Urinary bladder (tissue), 4 donors: ENCODE data around the gene MET. TPM values are rescaled to one million over a fixed set of nuclear protein-coding genes. Genes with fewer than 3 reads are reported as not detected.
A peak's percentile ranks its signal among the peaks of the same experiment; 100 is the strongest.
"Not testable (repeated sequence)": the region's sequence is repeated elsewhere in the genome, so short reads cannot be mapped to it uniquely, and the experiment has no call there.

Experiments
- DNase-seq: peaks from one replicate; pipeline ENCODE4 v3.0.0-alpha.2; 2015; ENCODE audit errors: extremely low spot score
- H3K27ac ChIP-seq: one replicate; pipeline ENCODE4 v1.5.1; 2013; ENCODE audit warnings: low read depth, mild to moderate bottlenecking, moderate library complexity
- H3K36me3 ChIP-seq: one replicate; pipeline ENCODE4 v1.6.1; 2013; ENCODE audit warnings: mild to moderate bottlenecking, moderate library complexity; ENCODE audit not compliant: insufficient read depth
- H3K4me1 ChIP-seq: one replicate; pipeline ENCODE4 v1.6.1; 2013; ENCODE audit warnings: mild to moderate bottlenecking, moderate library complexity; ENCODE audit not compliant: insufficient read depth
- H3K4me3 ChIP-seq: one replicate; pipeline ENCODE4 v1.5.1; 2013; ENCODE audit warnings: low read depth, low read length
- WGBS: extraction: QIAGEN DNeasy Blood & Tissue Kit; methylation state at CpG from one replicate; pipeline ENCODE4 v1.1.7; 2013; 5-methylcytosine and 5-hydroxymethylcytosine counted together
- polyA plus RNA-seq: library from polyadenylated mRNA; stranded (reverse); fragments of 200-250 nt; gene quantifications from one replicate; pipeline ENCODE4 v1.2.3, GENCODE V29; 2013
- total RNA-seq: library from RNA; depleted of rRNA; stranded (reverse); fragments of >200 nt; gene quantifications from one replicate; pipeline ENCODE4 v1.2.3, GENCODE V29; 2014
- donor health status: healthy with polysubstance abuse.
- donor health status: healthy.

The MET gene
- total RNA-seq (24.3 TPM), polyA plus RNA-seq (8.0 TPM)

DNA sequence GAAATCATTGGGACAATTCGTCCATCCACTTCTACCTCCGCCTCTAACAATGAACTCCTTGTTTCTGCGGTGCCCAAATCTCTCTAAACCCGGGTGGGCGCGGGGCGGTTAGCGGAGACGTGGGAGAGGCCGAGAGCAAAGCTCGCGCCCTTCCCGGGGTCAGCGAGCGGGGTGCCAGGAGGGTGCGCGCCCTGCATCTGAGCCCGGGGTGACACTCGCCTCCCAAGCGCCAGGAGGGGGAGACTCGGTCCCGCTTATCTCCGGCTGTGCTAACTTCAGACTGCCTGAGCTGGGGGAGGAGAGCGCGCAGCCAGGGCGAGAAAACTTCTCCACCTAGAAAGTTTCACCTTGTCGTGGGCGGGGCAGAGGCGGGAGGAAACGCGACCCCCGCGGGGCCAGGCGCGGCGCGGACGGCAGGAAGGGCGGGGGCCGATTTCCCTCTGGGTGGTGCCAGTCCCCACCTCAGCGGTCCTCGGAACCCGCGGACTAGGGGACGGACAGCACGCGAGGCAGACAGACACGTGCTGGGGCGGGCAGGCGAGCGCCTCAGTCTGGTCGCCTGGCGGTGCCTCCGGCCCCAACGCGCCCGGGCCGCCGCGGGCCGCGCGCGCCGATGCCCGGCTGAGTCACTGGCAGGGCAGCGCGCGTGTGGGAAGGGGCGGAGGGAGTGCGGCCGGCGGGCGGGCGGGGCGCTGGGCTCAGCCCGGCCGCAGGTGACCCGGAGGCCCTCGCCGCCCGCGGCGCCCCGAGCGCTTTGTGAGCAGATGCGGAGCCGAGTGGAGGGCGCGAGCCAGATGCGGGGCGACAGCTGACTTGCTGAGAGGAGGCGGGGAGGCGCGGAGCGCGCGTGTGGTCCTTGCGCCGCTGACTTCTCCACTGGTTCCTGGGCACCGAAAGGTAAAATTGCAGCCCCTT, at the start of gene MET:
Gene MET (plus strand): TSS at position 516 of the 915 bp plus-strand sequence. CDS start 26,889 bp downstream, outside the sequence.
- peak within 1 kb of the TSS; percentile 52 for H3K27ac ChIP-seq
- under 1% methylated on average over 101 of the region's 101 CpGs for WGBS
- no peaks in the 10 kb centered on the region for H3K4me1 ChIP-seq
- H3K36me3 ChIP-seq: no peaks in the 10 kb centered on the region
- DNase-seq: peak; percentile 53
- H3K4me3 ChIP-seq: peak within 1 kb of the TSS; percentile 46

DNA sequence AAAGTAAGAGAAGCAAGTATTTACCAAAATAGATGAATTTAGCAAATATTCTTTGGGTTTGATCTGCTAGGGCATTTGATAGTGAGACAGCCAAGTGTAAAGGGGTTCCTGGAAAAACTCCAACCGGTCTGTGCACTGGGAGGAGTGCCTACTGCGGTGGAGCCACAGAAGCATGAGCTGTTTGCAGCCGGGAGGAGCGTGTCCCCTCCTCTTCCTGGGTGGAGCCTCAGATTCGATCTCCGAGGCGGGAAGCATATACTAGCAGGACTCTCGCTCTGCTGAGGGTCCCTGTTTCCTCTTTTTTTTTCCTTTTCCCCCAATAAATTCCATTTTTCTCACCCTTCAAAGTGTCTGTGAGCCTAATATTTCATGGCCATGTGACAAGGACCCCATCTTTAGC, 45.1 kb upstream of the MET start:
- no peak overlapping the region for H3K27ac ChIP-seq
- no peak for DNase-seq
- H3K36me3 ChIP-seq: no peaks in the 10 kb centered on the region
- 92% methylated on average over 8 of the region's 8 CpGs for WGBS
- no peak overlapping the region for H3K4me3 ChIP-seq
- no peaks in the 10 kb centered on the region for H3K4me1 ChIP-seq

DNA sequence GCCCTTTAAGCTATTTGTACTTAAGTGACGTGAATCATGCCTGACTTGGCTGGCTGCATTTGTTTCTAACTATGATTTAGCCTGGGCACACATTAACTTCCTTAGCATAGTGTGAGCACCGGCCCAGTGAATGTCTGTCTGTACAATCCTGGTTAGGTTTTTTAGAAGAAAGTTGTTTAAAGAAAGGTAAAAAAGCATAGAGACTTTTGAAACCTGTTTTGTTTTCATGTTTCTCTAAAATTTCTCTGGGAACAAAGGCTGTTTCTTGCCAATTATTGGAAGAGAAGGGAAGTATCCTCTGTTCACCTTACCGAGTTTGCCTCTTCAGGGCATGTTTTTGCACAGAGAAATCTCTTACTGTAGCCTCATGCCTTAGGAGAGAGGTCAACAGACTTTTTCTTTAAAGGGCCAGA, 42.9 kb upstream of the MET start:
- H3K4me1 ChIP-seq: no peaks in the 10 kb centered on the region
- 25% methylated on average over 3 of the region's 3 CpGs for WGBS
- H3K4me3 ChIP-seq: no peak overlapping the region
- no peak overlapping the region for H3K27ac ChIP-seq
- no peak for DNase-seq
- H3K36me3 ChIP-seq: no peaks in the 10 kb centered on the region

DNA sequence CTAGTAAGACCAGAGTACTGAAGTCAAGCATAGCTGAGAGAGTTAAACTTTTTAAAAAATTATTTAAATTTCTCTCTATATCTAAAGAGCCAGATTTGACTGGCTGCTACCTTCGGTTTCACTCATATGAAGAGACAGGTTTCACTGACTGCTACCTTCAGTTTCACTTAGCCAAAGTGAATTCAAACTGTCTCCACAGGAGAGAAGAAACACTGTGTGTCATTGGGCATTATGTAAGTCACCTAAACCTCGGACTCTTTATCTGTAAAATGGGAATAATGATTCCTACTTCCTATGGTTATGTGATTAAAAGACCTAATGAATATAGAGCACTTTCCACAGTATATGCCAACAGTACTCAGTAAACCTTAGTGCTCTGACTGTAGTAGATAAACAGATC, 41.6 kb upstream of the MET start:
- H3K36me3 ChIP-seq: no peaks in the 10 kb centered on the region
- H3K4me3 ChIP-seq: no peak overlapping the region
- no peak overlapping the region for H3K27ac ChIP-seq
- no peak for DNase-seq
- H3K4me1 ChIP-seq: no peaks in the 10 kb centered on the region
- 93% methylated on average over 2 of the region's 2 CpGs for WGBS

DNA sequence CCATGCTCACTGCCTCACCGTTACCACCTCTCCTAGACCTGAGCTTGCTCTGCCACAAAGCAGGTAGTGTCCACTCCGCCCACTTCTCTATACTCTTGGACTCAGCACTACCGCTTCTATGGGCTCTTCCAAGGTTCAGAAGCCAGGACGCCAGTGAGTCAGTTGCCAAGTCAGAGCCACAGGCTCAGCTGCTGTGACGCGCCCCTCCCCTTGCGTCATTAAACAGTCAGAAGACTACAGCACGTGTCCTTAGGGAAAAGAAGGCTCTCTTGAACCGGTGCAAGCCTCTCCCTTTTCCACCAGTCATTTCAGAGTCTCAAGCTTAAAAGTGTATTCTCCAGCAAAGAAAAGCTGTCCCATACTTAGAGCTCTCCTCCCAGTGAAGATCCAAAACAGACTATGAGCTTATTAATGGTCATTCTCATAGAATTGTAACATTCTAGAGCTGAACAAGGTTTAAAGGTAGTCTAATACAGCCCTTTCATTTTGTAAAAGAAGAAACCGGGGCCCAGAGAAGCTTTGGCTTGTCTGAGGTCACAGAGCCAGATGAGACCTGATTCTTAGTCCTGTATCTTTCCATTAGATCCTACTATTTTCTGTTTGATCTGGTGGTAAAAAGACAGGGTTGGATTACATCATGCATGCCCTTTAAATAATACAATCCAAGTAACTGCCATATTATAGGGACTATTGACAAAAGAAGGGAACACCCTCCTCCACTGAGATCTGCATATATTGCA, 40.9 kb upstream of the MET start:
- 76% methylated on average over 10 of the region's 10 CpGs for WGBS
- Histone ChIP-seq H3K36me3 (no peaks in the 10 kb centered on the region), H3K27ac (no peak overlapping the region), H3K4me3 (no peak overlapping the region), H3K4me1 (no peaks in the 10 kb centered on the region)
- DNase-seq: no peak

DNA sequence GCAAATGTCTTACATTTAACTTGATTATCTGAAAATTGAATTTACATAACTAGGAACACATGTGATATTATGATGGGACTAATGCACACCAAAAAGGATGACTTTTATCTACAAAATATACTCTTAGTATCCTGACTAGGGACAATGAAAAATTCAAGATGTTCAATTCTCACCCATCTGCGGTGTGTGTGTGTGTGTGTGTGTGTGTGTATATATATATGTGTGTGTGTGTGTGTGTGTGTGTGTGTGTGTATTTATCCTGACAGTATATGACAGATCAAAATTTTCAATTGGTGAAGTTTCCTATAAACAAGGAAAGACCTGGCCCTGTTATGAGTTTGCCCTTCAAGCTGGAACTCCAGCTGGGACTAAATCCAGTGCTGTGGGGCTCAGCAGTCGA, 40.3 kb upstream of the MET start:
- 65% methylated on average over 2 of the region's 2 CpGs for WGBS
- no peak for DNase-seq
- Histone ChIP-seq H3K4me1 (no peaks in the 10 kb centered on the region), H3K36me3 (no peaks in the 10 kb centered on the region), H3K27ac (no peak overlapping the region), H3K4me3 (no peak overlapping the region)

DNA sequence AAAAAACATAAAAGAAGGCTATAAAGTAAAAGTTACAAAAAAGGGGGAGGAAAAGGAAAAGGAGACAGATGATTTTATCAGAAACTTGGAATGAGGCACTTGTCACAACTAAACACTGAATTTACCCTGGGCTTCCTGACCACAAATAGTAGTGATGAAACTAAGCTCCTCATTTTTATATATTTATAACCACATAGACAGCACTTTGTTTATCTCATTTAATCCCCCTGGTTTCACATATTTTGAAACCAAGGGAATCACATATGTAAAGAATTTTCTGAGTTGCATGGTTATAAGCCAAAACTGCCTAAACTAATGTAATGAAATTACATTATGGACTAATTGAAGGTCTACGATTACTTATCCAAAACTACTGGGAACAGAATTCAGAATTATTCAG, 39.6 kb upstream of the MET start:
- DNase-seq: no peak
- Histone ChIP-seq H3K36me3 (no peaks in the 10 kb centered on the region), H3K4me1 (no peaks in the 10 kb centered on the region), H3K27ac (no peak overlapping the region), H3K4me3 (no peak overlapping the region)
- WGBS: 91% methylated on average over 1 of the region's 1 CpG

DNA sequence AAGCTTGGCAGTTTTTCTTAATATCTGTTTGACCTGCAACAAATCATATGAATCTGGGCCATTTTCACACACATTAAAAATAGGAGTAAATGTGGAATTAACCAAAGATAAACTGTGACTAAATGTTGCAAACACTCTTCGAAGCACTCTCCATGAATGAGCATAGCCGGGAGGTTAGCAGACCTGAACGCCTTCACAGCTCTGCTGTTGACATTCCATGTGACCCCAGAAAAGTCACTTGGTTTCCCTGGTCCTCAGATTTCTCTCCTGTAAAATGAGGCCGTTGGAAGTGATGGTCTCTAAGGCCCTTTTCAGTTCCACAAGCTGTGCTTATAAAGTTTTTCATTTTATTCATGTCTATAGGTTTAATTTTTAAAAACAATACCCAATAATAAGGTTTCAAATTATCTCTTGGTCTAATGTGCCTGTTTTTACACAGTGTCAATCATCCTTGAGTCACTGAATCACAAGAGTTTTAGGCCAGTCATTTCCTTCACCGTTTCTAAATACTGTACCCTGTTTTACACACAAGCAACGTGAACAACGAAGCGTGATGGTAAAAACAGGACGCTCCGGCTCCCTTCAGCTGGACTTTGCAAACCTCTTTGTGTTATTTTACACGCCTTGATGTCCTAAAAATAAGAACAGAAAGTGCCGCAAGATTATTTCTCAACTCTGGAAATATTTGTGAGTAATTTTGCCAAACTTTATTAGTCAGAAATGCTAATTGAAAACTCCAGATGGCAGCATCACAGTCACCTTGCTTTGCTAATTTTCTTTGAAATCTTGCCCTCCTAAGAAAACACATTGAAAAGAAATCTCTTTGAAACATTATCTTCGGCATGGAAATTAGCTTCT, 38.6 kb upstream of the MET start:
- H3K27ac ChIP-seq: no peak overlapping the region
- 85% methylated on average over 13 of the region's 13 CpGs for whole genome bisulfite sequencing
- H3K4me1 ChIP-seq: no peaks in the 10 kb centered on the region
- DNase-seq: no peak
- no peaks in the 10 kb centered on the region for H3K36me3 ChIP-seq
- no peak overlapping the region for H3K4me3 ChIP-seq

DNA sequence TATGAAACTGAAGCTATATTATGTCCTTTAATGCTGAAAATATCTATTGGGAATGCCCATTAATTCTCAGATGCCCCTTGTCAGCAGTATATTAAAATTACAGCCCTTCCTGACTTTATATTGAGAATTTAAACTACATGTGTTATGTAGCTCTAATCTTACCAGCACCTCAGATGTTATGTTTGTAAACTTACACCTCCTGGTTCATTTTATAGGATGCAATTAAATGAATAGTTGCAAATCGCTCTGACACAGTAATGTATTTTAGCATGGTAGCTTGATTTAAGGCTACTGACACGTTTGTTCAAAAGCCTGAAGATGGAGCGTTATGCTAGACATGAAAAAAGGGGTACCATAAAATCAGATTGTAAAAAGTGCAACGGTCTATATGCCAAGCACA, 35.0 kb upstream of the MET start:
- DNase-seq: no peak
- Histone ChIP-seq H3K36me3 (no peaks in the 10 kb centered on the region), H3K4me1 (no peaks in the 10 kb centered on the region), H3K4me3 (no peak overlapping the region), H3K27ac (no peak overlapping the region)
- WGBS: 70% methylated on average over 4 of the region's 4 CpGs

DNA sequence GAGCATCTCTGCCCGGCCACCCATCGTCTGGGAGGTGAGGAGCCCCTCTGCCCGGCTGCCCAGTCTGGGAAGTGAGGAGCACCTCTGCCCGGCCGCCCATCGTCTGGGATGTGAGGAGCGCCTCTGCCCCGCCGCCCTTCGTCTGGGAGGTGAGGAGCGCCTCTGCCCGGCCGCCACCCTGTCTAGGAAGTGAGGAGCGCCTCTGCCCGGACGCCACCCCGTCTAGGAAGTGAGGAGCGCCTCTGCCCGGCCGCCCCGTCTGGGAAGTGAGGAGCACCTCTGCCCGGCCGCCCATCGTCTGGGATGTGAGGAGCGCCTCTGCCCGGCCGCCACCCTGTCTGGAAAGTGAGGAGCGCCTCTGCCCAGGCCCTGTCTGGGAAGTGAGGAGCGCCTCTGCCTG, 33.4 kb upstream of the MET start:
- not testable (repeated sequence) for DNase-seq, H3K4me3 ChIP-seq, H3K4me1 ChIP-seq, H3K36me3 ChIP-seq, H3K27ac ChIP-seq
- WGBS: 98% methylated on average over 29 of the region's 29 CpGs

DNA sequence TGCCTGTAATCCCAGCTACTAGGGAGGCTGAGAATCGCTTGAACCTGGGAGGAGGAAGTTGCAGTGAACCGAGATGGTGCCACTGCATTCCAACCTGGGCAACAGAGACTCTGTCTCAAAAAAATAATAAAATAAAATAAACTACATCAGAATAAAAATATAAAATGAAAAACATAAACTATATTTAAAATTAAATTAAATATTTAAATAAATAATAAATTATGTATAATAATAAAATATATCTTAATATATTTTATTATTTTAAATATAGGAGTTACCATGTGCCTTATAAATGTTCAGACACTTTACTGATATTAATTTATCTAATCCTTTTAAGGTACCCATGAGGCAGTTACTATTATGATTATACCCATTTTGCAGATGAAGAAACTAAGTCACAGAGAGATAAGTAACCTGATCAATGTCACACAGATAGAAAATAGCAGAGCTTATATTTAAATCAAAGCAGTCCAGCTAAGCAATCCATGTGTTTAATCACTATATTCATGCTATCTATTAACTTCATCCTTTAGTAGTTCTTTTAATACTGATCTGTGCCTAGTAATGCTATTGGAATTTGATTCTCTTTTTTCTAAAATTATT, 30.3 kb upstream of the MET start:
- Histone ChIP-seq H3K27ac (no peak overlapping the region), H3K36me3 (no peaks in the 10 kb centered on the region), H3K4me1 (no peaks in the 10 kb centered on the region), H3K4me3 (no peak overlapping the region)
- 96% methylated on average over 2 of the region's 2 CpGs for WGBS
- no peak for DNase-seq

DNA sequence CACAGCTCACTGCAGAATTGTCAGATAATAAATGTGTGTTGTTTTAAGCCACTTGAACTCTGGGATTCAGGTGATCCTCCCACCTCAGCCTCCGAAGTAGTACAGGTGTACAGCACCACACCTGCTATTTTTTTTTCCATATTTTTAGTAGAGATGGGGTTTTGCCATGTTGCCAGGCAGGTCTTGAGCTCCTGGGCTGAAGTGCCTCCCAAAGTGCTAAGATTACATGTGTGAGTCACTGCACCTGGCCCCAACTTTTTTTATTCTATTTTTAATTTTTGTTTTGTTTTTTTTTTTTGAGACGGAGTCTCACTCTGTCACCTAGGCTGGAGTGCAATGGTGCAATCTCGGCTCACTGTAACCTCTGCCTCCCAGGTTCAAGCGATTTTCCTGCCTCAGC, 28.8 kb upstream of the MET start:
- 92% methylated on average over 4 of the region's 4 CpGs for WGBS
- not testable (repeated sequence) for H3K36me3 ChIP-seq, H3K27ac ChIP-seq, H3K4me1 ChIP-seq, H3K4me3 ChIP-seq, DNase-seq

DNA sequence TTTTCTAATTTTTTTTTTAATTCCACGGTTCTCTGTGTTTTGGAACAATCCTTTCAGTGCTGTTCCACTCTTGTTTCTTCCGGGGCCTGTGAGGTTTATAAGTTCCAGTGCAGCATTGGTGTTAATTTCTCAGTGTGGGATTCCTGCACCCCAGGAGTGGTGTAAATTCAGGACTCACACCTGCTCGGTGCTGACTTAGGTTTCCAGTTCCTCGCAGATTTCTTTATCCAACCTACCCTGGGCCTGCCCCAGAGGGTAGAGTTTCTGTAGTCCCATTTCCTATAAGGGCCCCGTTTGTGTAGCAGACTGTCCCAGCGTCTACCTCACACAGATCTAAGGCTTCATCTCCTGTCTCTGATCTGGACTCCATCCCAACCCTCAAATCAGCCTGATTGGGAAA, 27.4 kb upstream of the MET start:
- no peak overlapping the region for H3K4me3 ChIP-seq
- 77% methylated on average over 6 of the region's 6 CpGs for WGBS
- no peak overlapping the region for H3K27ac ChIP-seq
- DNase-seq: no peak
- H3K4me1 ChIP-seq: no peaks in the 10 kb centered on the region
- H3K36me3 ChIP-seq: no peaks in the 10 kb centered on the region
